Testis (tissue), 2 donors: Measurements from ENCODE around the gene ADRA1B.

Experiments used
- CTCF ChIP-seq, 3 experiments: fragments of 450-650 bp in 2 of 3; fragments of 200-600 bp in 1 of 3; sonication (generic) in 1 of 3; IDR thresholded peaks; one replicate each; pipeline ENCODE4 v1.5.1; 2016 to 2019; ENCODE audit warnings: antibody characterized with exemption in 3 of 3, mild to moderate bottlenecking in 2 of 3, moderate library complexity in 1 of 3
- POLR2A ChIP-seq: fragments of 450-650 bp; IDR thresholded peaks from one replicate; pipeline ENCODE4 v1.6.1; 2017; ENCODE audit warnings: antibody characterized with exemption, mild to moderate bottlenecking, moderate library complexity

GRCh38 chr5:159891371-159891770 is 24.9 kb upstream of the ADRA1B start:
- TF ChIP-seq CTCF (IDR thresholded peaks at IDR 0.05) = no peak
- TF ChIP-seq POLR2A = no peak
